Measurements from ENCODE around the gene PRKAR1B.

DNA sequence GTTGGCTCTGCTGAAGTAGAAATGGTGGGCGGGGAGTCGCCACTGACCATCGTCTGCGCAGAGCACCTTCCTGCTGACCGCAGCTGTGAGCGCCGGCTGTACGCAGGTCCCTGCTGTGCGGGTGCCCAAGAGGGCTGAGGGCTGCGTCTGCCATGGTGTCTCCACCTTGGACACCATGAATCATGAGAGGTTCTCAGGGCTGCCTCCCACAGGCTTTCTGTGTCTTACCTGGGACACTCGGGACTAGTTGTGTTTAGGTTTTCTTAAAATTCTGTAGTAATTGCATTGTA, 44.9 kb upstream of the PRKAR1B start:
- no peak for TF ChIP-seq JUND (IDR thresholded peaks at IDR 0.05)
- TF ChIP-seq, protein P1, sequence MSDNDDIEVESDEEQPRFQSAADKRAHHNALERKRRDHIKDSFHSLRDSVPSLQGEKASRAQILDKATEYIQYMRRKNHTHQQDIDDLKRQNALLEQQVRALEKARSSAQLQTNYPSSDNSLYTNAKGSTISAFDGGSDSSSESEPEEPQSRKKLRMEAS (IDR thresholded peaks at IDR 0.05) = no peak
- TF ChIP-seq, protein P2, sequence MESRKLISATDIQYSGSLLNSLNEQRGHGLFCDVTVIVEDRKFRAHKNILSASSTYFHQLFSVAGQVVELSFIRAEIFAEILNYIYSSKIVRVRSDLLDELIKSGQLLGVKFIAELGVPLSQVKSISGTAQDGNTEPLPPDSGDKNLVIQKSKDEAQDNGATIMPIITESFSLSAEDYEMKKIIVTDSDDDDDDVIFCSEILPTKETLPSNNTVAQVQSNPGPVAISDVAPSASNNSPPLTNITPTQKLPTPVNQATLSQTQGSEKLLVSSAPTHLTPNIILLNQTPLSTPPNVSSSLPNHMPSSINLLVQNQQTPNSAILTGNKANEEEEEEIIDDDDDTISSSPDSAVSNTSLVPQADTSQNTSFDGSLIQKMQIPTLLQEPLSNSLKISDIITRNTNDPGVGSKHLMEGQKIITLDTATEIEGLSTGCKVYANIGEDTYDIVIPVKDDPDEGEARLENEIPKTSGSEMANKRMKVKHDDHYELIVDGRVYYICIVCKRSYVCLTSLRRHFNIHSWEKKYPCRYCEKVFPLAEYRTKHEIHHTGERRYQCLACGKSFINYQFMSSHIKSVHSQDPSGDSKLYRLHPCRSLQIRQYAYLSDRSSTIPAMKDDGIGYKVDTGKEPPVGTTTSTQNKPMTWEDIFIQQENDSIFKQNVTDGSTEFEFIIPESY (IDR thresholded peaks at IDR 0.05; ENCODE audit: extremely low read depth, insufficient replicate concordance, low read length) = no peak
- TF ChIP-seq CTCF (IDR thresholded peaks at IDR 0.05 in 2 of 3, conservative IDR thresholded peaks at IDR 0.05 in 1 of 3; ENCODE audit: borderline replicate concordance in 1 of 3, insufficient read depth in 1 of 3, low read depth in 2 of 3, low read length in 2 of 3) = no peak
- TF ChIP-seq POLR2AphosphoS5 (IDR thresholded peaks at IDR 0.05; ENCODE audit: low read depth, low read length) = no peak
- no peak for TF ChIP-seq RAD21 (IDR thresholded peaks at IDR 0.05; ENCODE audit: low read depth)
- no peak for TF ChIP-seq ZNF274 (IDR thresholded peaks at IDR 0.05; ENCODE audit: low read depth, low read length)

All from HCT116 (cell line).